HepG2 (cell line): ENCODE results near the gene C1orf159. TPM values are rescaled to one million over a fixed set of nuclear protein-coding genes. Genes with fewer than 3 reads are reported as not detected.
A peak's percentile ranks its signal among the peaks of the same experiment; 100 is the strongest.

Experiments
- ARHGAP35 ChIP-seq: sonication (generic); formaldehyde crosslinking; IDR thresholded peaks from 2 replicates; pipeline ENCODE4 v1.9.0; 2022; ENCODE audit warnings: mild to moderate bottlenecking, inconsistent platforms, moderate library complexity, missing genetic modification reagents, borderline replicate concordance
- FOXA1 ChIP-seq, 2 experiments: fragments of 450-650 bp in 1 of 2; sonication (generic) in 1 of 2; formaldehyde crosslinking in 1 of 2; IDR thresholded peaks; 2 replicates each; pipeline versions ENCODE4 v1.4.0 to v1.6.1; 2016 to 2020; ENCODE audit warnings: missing genetic modification reagents in 1 of 2
- GABPA ChIP-seq, 2 experiments: IDR thresholded peaks; 2 replicates each; pipeline ENCODE4 v1.6.1; 2011 to 2016; ENCODE audit warnings: low read depth in 2 of 2, low read length in 1 of 2, missing biosample characterization in 1 of 2, missing genetic modification characterization in 1 of 2
- MLLT10 ChIP-seq: sonication (generic); formaldehyde crosslinking; IDR thresholded peaks from 2 replicates; pipeline ENCODE4 v1.4.0; 2020; ENCODE audit warnings: missing genetic modification reagents
- PRPF4 ChIP-seq: fragments of 200-400 bp; formaldehyde crosslinking; IDR thresholded peaks from 2 replicates; pipeline ENCODE4 v1.6.1; 2016; ENCODE audit warnings: low read length, low read depth; ENCODE audit not compliant: poor library complexity, severe bottlenecking
- SIX1 ChIP-seq: sonication (generic); formaldehyde crosslinking; IDR thresholded peaks from 2 replicates; pipeline ENCODE4 v1.4.0; 2020; ENCODE audit warnings: missing genetic modification reagents, borderline replicate concordance
- SMARCE1 ChIP-seq: fragments of 450-650 bp; IDR thresholded peaks from 2 replicates; pipeline ENCODE4 v1.6.1; 2017; ENCODE audit warnings: borderline replicate concordance
- SOX5 ChIP-seq: IDR thresholded peaks from 2 replicates; pipeline ENCODE4 v1.6.1; 2016; ENCODE audit warnings: borderline replicate concordance
- ZBTB49 ChIP-seq: sonication (generic); formaldehyde crosslinking; IDR thresholded peaks from 2 replicates; pipeline ENCODE4 v1.4.0; 2020; ENCODE audit warnings: missing genetic modification reagents, borderline replicate concordance
- ZNF160 ChIP-seq: sonication (generic); formaldehyde crosslinking; IDR thresholded peaks from 2 replicates; pipeline ENCODE4 v1.8.0; 2022; ENCODE audit warnings: mild to moderate bottlenecking, inconsistent platforms, missing genetic modification reagents
- ZNF292 ChIP-seq: sonication (generic); formaldehyde crosslinking; IDR thresholded peaks from 2 replicates; pipeline ENCODE4 v1.8.1; 2022; ENCODE audit warnings: mild to moderate bottlenecking, low read depth, missing genetic modification reagents, borderline replicate concordance
- ZNF331 ChIP-seq: sonication (generic); formaldehyde crosslinking; IDR thresholded peaks from 2 replicates; pipeline ENCODE4 v1.4.0; 2020; ENCODE audit warnings: missing genetic modification reagents
- ZSCAN22 ChIP-seq: sonication (generic); formaldehyde crosslinking; IDR thresholded peaks from 2 replicates; pipeline ENCODE4 v1.4.0; 2020; ENCODE audit warnings: mild to moderate bottlenecking, missing genetic modification reagents
- polyA plus RNA-seq, 8 experiments: library from polyadenylated mRNA; depleted of rRNA in 3 of 8; stranded (reverse) in 7 of 8; unstranded in 1 of 8; fragments of >200 nt; fragmentation: Illumina TruSeq in 4 of 8; extraction: Trizol in 4 of 8; gene quantifications; 2 replicates each; pipeline versions ENCODE4 v1.2.1 to v1.2.3, GENCODE V29; 2011 to 2016; ENCODE audit warnings: low read depth in 4 of 8, missing spikeins in 1 of 8, mixed read lengths in 1 of 8; ENCODE audit not compliant: insufficient read depth in 1 of 8
- total RNA-seq, 5 experiments: library from RNA; depleted of rRNA; stranded (reverse); fragments of >200 nt; fragmentation: Illumina TruSeq; extraction: Trizol; gene quantifications; 2 replicates each; pipeline ENCODE4 v1.2.3, GENCODE V29; 2016; ENCODE audit warnings: low read depth in 1 of 5
- TF ChIP-seq, protein P1 (sequence below): sonication (generic); formaldehyde crosslinking; IDR thresholded peaks from 2 replicates; pipeline ENCODE4 v1.4.0; 2020; ENCODE audit warnings: missing genetic modification reagents
- TF ChIP-seq, protein P2 (sequence below): sonication (generic); formaldehyde crosslinking; IDR thresholded peaks from 2 replicates; pipeline ENCODE4 v1.8.1; 2023; ENCODE audit warnings: missing genetic modification reagents, inconsistent platforms, borderline replicate concordance
- TF ChIP-seq, protein P3 (sequence below): IDR thresholded peaks from 2 replicates; pipeline ENCODE4 v1.6.1; 2012; ENCODE audit warnings: inconsistent platforms
- TF ChIP-seq, protein P4 (sequence below): sonication (generic); formaldehyde crosslinking; IDR thresholded peaks from 2 replicates; pipeline ENCODE4 v1.4.0; 2020; ENCODE audit warnings: missing genetic modification reagents
- TF ChIP-seq, protein P5 (sequence below): sonication (generic); formaldehyde crosslinking; IDR thresholded peaks from 2 replicates; pipeline ENCODE4 v1.4.0; 2020; ENCODE audit warnings: low read depth, mild to moderate bottlenecking, missing genetic modification reagents

Gene C1orf159
- total and polyA plus RNA-seq, 2 of the 13 experiments (the other 11 are each of a cell fraction or from before 2014, with no cell fraction given): 3.8 to 6.7 TPM

DNA sequence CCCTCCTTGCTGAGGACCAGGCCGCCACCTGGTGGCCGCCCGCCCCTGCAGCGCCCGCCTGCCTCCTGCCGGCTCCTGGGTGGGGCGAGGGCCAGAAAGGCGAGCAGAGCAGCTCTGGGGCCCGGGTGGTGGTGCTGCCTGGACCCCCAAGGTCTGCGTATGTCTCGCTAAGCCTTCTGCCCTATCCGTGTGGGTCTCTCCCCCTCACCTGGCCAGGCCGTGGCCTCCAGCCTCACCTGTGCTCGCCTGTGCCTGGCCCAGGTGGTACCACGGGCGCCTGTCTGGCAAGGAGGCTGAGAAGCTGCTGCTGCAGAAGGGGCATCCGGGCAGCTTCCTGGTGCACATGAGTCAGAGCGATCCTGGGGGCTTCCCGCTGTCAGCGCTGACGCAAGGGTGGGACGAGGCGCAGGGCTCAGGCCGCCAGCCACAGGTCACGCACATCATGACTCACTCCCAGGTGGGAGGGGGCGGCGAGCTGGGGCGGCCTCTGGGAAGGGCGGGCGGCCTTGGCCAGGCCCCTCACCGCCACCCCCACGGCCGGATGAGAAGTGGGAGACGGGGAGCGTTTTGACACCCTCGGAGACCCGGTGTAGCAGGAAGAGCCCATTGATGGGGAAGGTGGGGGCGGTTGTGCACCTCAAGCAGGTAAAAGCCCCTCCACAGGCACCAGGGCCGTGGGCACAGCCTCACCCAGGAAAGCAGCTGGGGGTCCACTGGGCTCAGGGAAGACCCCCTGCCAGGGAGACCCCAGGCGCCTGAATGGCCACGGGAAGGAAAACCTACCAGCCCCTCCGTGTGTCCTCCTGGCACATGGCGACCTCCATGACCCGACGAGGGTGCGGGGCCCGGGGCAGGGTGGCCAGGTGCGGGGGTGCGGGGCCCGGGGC, 51.7 kb downstream of the C1orf159 start (continued):
- no peak for TF ChIP-seq ARHGAP35 (CRISPR knock-in tag)
- no peak for TF ChIP-seq FOXA1 (IDR thresholded peaks at IDR 0.05)
- 0 out of 2 replicates have a peak, but pooled peaks have one; percentile 2 for TF ChIP-seq FOXA1 (CRISPR knock-in tag; IDR thresholded peaks at IDR 0.05)
- no peak for TF ChIP-seq PRPF4
- TF ChIP-seq SMARCE1: no peak
- no peak for TF ChIP-seq ZNF292
- no peak for TF ChIP-seq GABPA (IDR thresholded peaks at IDR 0.05; ENCODE audit: low read depth, low read length)
- TF ChIP-seq GABPA (CRISPR knock-in tag; IDR thresholded peaks at IDR 0.05; ENCODE audit: low read depth): no peak; the same call in 1 of the 2 replicates
- peak; percentile 49; the same call in 1 of the 2 replicates for TF ChIP-seq ZSCAN22
- TF ChIP-seq MLLT10: no peak
- 0 out of 2 replicates have a peak, but pooled peaks have one; percentile 37 for TF ChIP-seq SOX5
- TF ChIP-seq, protein P1, sequence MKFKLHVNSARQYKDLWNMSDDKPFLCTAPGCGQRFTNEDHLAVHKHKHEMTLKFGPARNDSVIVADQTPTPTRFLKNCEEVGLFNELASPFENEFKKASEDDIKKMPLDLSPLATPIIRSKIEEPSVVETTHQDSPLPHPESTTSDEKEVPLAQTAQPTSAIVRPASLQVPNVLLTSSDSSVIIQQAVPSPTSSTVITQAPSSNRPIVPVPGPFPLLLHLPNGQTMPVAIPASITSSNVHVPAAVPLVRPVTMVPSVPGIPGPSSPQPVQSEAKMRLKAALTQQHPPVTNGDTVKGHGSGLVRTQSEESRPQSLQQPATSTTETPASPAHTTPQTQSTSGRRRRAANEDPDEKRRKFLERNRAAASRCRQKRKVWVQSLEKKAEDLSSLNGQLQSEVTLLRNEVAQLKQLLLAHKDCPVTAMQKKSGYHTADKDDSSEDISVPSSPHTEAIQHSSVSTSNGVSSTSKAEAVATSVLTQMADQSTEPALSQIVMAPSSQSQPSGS (CRISPR knock-in tag): 0 out of 2 replicates have a peak, but pooled peaks have one; percentile 20
- TF ChIP-seq, protein P2, sequence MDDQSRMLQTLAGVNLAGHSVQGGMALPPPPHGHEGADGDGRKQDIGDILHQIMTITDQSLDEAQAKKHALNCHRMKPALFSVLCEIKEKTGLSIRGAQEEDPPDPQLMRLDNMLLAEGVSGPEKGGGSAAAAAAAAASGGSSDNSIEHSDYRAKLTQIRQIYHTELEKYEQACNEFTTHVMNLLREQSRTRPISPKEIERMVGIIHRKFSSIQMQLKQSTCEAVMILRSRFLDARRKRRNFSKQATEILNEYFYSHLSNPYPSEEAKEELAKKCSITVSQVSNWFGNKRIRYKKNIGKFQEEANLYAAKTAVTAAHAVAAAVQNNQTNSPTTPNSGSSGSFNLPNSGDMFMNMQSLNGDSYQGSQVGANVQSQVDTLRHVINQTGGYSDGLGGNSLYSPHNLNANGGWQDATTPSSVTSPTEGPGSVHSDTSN (CRISPR knock-in tag): no peak
- TF ChIP-seq ZBTB49: no peak
- no peak for TF ChIP-seq ZNF160 (CRISPR knock-in tag)
- TF ChIP-seq ZNF331 (CRISPR knock-in tag): no peak
- TF ChIP-seq, protein P3, sequence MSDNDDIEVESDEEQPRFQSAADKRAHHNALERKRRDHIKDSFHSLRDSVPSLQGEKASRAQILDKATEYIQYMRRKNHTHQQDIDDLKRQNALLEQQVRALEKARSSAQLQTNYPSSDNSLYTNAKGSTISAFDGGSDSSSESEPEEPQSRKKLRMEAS: peak; percentile 63
- TF ChIP-seq, protein P4, sequence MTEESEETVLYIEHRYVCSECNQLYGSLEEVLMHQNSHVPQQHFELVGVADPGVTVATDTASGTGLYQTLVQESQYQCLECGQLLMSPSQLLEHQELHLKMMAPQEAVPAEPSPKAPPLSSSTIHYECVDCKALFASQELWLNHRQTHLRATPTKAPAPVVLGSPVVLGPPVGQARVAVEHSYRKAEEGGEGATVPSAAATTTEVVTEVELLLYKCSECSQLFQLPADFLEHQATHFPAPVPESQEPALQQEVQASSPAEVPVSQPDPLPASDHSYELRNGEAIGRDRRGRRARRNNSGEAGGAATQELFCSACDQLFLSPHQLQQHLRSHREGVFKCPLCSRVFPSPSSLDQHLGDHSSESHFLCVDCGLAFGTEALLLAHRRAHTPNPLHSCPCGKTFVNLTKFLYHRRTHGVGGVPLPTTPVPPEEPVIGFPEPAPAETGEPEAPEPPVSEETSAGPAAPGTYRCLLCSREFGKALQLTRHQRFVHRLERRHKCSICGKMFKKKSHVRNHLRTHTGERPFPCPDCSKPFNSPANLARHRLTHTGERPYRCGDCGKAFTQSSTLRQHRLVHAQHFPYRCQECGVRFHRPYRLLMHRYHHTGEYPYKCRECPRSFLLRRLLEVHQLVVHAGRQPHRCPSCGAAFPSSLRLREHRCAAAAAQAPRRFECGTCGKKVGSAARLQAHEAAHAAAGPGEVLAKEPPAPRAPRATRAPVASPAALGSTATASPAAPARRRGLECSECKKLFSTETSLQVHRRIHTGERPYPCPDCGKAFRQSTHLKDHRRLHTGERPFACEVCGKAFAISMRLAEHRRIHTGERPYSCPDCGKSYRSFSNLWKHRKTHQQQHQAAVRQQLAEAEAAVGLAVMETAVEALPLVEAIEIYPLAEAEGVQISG (CRISPR knock-in tag): peak; percentile 23
- no peak for TF ChIP-seq SIX1 (CRISPR knock-in tag)
- TF ChIP-seq, protein P5, sequence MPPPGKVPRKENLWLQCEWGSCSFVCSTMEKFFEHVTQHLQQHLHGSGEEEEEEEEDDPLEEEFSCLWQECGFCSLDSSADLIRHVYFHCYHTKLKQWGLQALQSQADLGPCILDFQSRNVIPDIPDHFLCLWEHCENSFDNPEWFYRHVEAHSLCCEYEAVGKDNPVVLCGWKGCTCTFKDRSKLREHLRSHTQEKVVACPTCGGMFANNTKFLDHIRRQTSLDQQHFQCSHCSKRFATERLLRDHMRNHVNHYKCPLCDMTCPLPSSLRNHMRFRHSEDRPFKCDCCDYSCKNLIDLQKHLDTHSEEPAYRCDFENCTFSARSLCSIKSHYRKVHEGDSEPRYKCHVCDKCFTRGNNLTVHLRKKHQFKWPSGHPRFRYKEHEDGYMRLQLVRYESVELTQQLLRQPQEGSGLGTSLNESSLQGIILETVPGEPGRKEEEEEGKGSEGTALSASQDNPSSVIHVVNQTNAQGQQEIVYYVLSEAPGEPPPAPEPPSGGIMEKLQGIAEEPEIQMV (CRISPR knock-in tag): no peak
